Activated T-helper 1 cell treated with anti-CD3 and anti-CD28 coated beads, Interleukin-12 subunit alpha, Interleukin-12 subunit beta, Interleukin-2, Interleukin-4 antibody, amounts not matched to agents 30 ng/mL and 10 ng/mL and 1 ng/mL, durations not matched to agents 14 hours and 24 hours and 36 hours (primary cell): ENCODE measurements around the gene RDH14. TPM values are rescaled to one million over a fixed set of nuclear protein-coding genes. Genes with fewer than 3 reads are reported as not detected.
A peak's percentile ranks its signal among the peaks of the same experiment; 100 is the strongest.

Experiments
- DNase-seq: peaks from one replicate; pipeline ENCODE4 v3.0.0; 2021; ENCODE audit warnings: low spot score
- H3K27ac Mint-ChIP-seq: one replicate; pipeline ENCODE4 v1.8.0; 2021; ENCODE audit warnings: mild to moderate bottlenecking, mixed read lengths
- H3K27me3 Mint-ChIP-seq: one replicate; pipeline ENCODE4 v1.8.0; 2022; ENCODE audit warnings: mild to moderate bottlenecking, moderate library complexity, mixed read lengths; ENCODE audit not compliant: insufficient read depth
- H3K36me3 Mint-ChIP-seq: one replicate; pipeline ENCODE4 v1.8.0; 2021; ENCODE audit warnings: low read depth, mixed read lengths
- H3K4me1 Mint-ChIP-seq: one replicate; pipeline ENCODE4 v1.8.0; 2021; ENCODE audit warnings: low read depth, mixed read lengths
- H3K4me3 Mint-ChIP-seq: one replicate; pipeline ENCODE4 v1.8.0; 2021; ENCODE audit warnings: mild to moderate bottlenecking, moderate library complexity, mixed read lengths
- H3K9me3 Mint-ChIP-seq: one replicate; pipeline ENCODE4 v1.8.0; 2021; ENCODE audit warnings: mixed read lengths
- intact Hi-C: fragments of 100-400 bp; cut with micrococcal nuclease; formaldehyde crosslinking; loops from one replicate; pipeline ENCODE4 v1.15.1; 2024
- total RNA-seq: library from RNA; stranded (reverse); gene quantifications from 2 replicates; pipeline ENCODE4 v1.2.3, GENCODE V29; 2022

Gene RDH14
- total RNA-seq, 1 donor from 2014 or later, result 14.5 TPM

GRCh38 chr2:18557121-18557520 lies 3.3 kb downstream of the RDH14 start:
- Mint-ChIP-seq H3K27me3 (no peaks in the 10 kb centered on the region), H3K27ac (no peak overlapping the region), H3K36me3 (peaks cover 26% of the 10 kb centered on the region), H3K4me3 (no peak overlapping the region), H3K9me3 (no peaks in the 10 kb centered on the region), H3K4me1 (peaks cover 52% of the 10 kb centered on the region)
- no peak for DNase-seq
- intact Hi-C loops, result no loop called here

GRCh38 chr2:18552351-18553077 lies 7.9 kb downstream of the RDH14 start:
- H3K27me3 Mint-ChIP-seq, result no peaks in the 10 kb centered on the region
- no peaks in the 10 kb centered on the region for H3K9me3 Mint-ChIP-seq
- no peak overlapping the region for H3K4me3 Mint-ChIP-seq
- peak overlapping the region; percentile 6 for H3K27ac Mint-ChIP-seq
- H3K36me3 Mint-ChIP-seq, result peaks cover 22% of the 10 kb centered on the region
- intact Hi-C loops, result no loop called here
- H3K4me1 Mint-ChIP-seq, result peaks cover 42% of the 10 kb centered on the region
- no peak for DNase-seq

- H3K9me3 Mint-ChIP-seq, result no peaks in the 10 kb centered on the region
- intact Hi-C loops, result no loop called here
- H3K4me1 Mint-ChIP-seq, result peaks cover 41% of the 10 kb centered on the region
These were observed 8.8 kb downstream of the RDH14 start for GRCh38 chr2:18551623-18552022.

GRCh38 chr2:18551169-18551568 lies 9.3 kb downstream of the RDH14 start:
- intact Hi-C loops, result no loop called here
- Mint-ChIP-seq H3K36me3 (peaks cover 20% of the 10 kb centered on the region), H3K27ac (no peak overlapping the region), H3K27me3 (no peaks in the 10 kb centered on the region), H3K4me3 (no peak overlapping the region), H3K4me1 (peaks cover 42% of the 10 kb centered on the region), H3K9me3 (no peaks in the 10 kb centered on the region)
- no peak for DNase-seq

More at GRCh38 chr2:18551623-18552022, 8.8 kb downstream of the RDH14 start:
- no peak for DNase-seq
- H3K27me3 Mint-ChIP-seq, result no peaks in the 10 kb centered on the region
- no peak overlapping the region for H3K4me3 Mint-ChIP-seq
- peaks cover 20% of the 10 kb centered on the region for H3K36me3 Mint-ChIP-seq
- H3K27ac Mint-ChIP-seq, result no peak overlapping the region

GRCh38 chr2:18550433-18550832 lies 10.0 kb downstream of the RDH14 start:
- DNase-seq, result no peak
- H3K36me3 Mint-ChIP-seq, result peaks cover 19% of the 10 kb centered on the region
- no peak overlapping the region for H3K27ac Mint-ChIP-seq
- H3K9me3 Mint-ChIP-seq, result no peaks in the 10 kb centered on the region
- intact Hi-C loops, result no loop called here
- H3K4me3 Mint-ChIP-seq, result no peak overlapping the region
- H3K4me1 Mint-ChIP-seq, result peaks cover 46% of the 10 kb centered on the region
- no peaks in the 10 kb centered on the region for H3K27me3 Mint-ChIP-seq

- Mint-ChIP-seq H3K27ac (no peak overlapping the region), H3K9me3 (no peaks in the 10 kb centered on the region), H3K4me1 (peaks cover 50% of the 10 kb centered on the region), H3K4me3 (no peak overlapping the region), H3K27me3 (no peaks in the 10 kb centered on the region), H3K36me3 (peaks cover 12% of the 10 kb centered on the region)
- no peak for DNase-seq
- intact Hi-C loops, result no loop called here
These were observed 11.4 kb downstream of the RDH14 start for GRCh38 chr2:18549083-18549482.

- peaks cover 48% of the 10 kb centered on the region for H3K4me1 Mint-ChIP-seq
- intact Hi-C loops, result no loop called here
- H3K9me3 Mint-ChIP-seq, result no peaks in the 10 kb centered on the region
- peaks cover 9% of the 10 kb centered on the region for H3K36me3 Mint-ChIP-seq
- DNase-seq, result no peak
- no peak overlapping the region for H3K27ac Mint-ChIP-seq
- H3K4me3 Mint-ChIP-seq, result no peak overlapping the region
- H3K27me3 Mint-ChIP-seq, result no peaks in the 10 kb centered on the region
These were observed 11.8 kb downstream of the RDH14 start for GRCh38 chr2:18548621-18549020.

- Mint-ChIP-seq H3K27ac (peak overlapping the region; percentile 7), H3K9me3 (no peaks in the 10 kb centered on the region), H3K27me3 (no peaks in the 10 kb centered on the region), H3K4me3 (no peak overlapping the region), H3K36me3 (peaks cover 2% of the 10 kb centered on the region), H3K4me1 (peaks cover 32% of the 10 kb centered on the region)
- DNase-seq, result no peak
- intact Hi-C loops, result no loop called here
These were observed 13.9 kb downstream of the RDH14 start for GRCh38 chr2:18546567-18546966.

GRCh38 chr2:18545384-18545783 lies 15.1 kb downstream of the RDH14 start:
- Mint-ChIP-seq H3K27me3 (no peaks in the 10 kb centered on the region), H3K27ac (no peak overlapping the region), H3K4me1 (peaks cover 40% of the 10 kb centered on the region), H3K9me3 (no peaks in the 10 kb centered on the region), H3K36me3 (peaks cover 2% of the 10 kb centered on the region), H3K4me3 (no peak overlapping the region)
- intact Hi-C loops, result no loop called here
- DNase-seq, result no peak

- Mint-ChIP-seq H3K27ac (no peak overlapping the region), H3K36me3 (peaks cover 2% of the 10 kb centered on the region), H3K4me3 (no peak overlapping the region), H3K4me1 (peaks cover 35% of the 10 kb centered on the region), H3K9me3 (no peaks in the 10 kb centered on the region), H3K27me3 (no peaks in the 10 kb centered on the region)
- intact Hi-C loops, result no loop called here
- no peak for DNase-seq
These were observed 16.3 kb downstream of the RDH14 start for GRCh38 chr2:18544171-18544570.

GRCh38 chr2:18540872-18541271 lies 19.6 kb downstream of the RDH14 start:
- H3K27me3 Mint-ChIP-seq, result peaks cover 2% of the 10 kb centered on the region
- intact Hi-C loops, result loop anchor here (1.0 to 2.0 kb wide), 2 partner anchors 18 to 64 kb away; no protein-coding TSS in a partner anchor

GRCh38 chr2:18536697-18537096 lies 23.8 kb downstream of the RDH14 start:
- H3K4me3 Mint-ChIP-seq, result no peak overlapping the region
- H3K27ac Mint-ChIP-seq, result no peak overlapping the region
- peaks cover 2% of the 10 kb centered on the region for H3K27me3 Mint-ChIP-seq
- intact Hi-C loops, result no loop called here
- no peaks in the 10 kb centered on the region for H3K9me3 Mint-ChIP-seq
- H3K4me1 Mint-ChIP-seq, result peaks cover 8% of the 10 kb centered on the region
- no peak for DNase-seq
- H3K36me3 Mint-ChIP-seq, result no peaks in the 10 kb centered on the region

More at GRCh38 chr2:18540872-18541271, 19.6 kb downstream of the RDH14 start:
- no peak overlapping the region for H3K4me3 Mint-ChIP-seq
- no peak for DNase-seq
- H3K4me1 Mint-ChIP-seq, result peaks cover 14% of the 10 kb centered on the region
- H3K9me3 Mint-ChIP-seq, result no peaks in the 10 kb centered on the region
- H3K36me3 Mint-ChIP-seq, result peaks cover 2% of the 10 kb centered on the region
- no peak overlapping the region for H3K27ac Mint-ChIP-seq

GRCh38 chr2:18536100-18536499 lies 24.4 kb downstream of the RDH14 start:
- Mint-ChIP-seq H3K9me3 (no peaks in the 10 kb centered on the region), H3K27me3 (peaks cover 2% of the 10 kb centered on the region), H3K27ac (no peak overlapping the region), H3K36me3 (no peaks in the 10 kb centered on the region), H3K4me1 (peaks cover 6% of the 10 kb centered on the region), H3K4me3 (no peak overlapping the region)
- DNase-seq, result no peak
- intact Hi-C loops, result no loop called here

GRCh38 chr2:18531194-18531593 lies 29.3 kb downstream of the RDH14 start:
- intact Hi-C loops, result no loop called here
- H3K4me1 Mint-ChIP-seq, result no peaks in the 10 kb centered on the region
- no peak overlapping the region for H3K27ac Mint-ChIP-seq
- H3K36me3 Mint-ChIP-seq, result no peaks in the 10 kb centered on the region
- DNase-seq, result no peak
- no peak overlapping the region for H3K4me3 Mint-ChIP-seq
- H3K27me3 Mint-ChIP-seq, result peaks cover 2% of the 10 kb centered on the region
- H3K9me3 Mint-ChIP-seq, result no peaks in the 10 kb centered on the region
